HG03469 (cell line): Measurements from ENCODE around the gene GPA33.

Experiments used
- ATAC-seq: cut with Tn5 transposase; IDR thresholded peaks from one replicate; pipeline ENCODE4 v1.9.1; 2021; ENCODE audit warnings: mild to moderate bottlenecking, moderate library complexity, moderate number of reproducible peaks; ENCODE audit not compliant: unreplicated experiment

The GPA33 gene

GRCh38 chr1:167088746-167089417 lies 1.3 kb downstream of the GPA33 start:
- ATAC-seq, result no peak

GRCh38 chr1:167086768-167087167 lies 3.4 kb downstream of the GPA33 start:
- no peak for ATAC-seq

GRCh38 chr1:167086033-167086432 lies 4.1 kb downstream of the GPA33 start:
- no peak for ATAC-seq

- ATAC-seq, result no peak
Observed at GRCh38 chr1:167084757-167085156, 5.4 kb downstream of the GPA33 start.

GRCh38 chr1:167083871-167084270 lies 6.3 kb downstream of the GPA33 start:
- no peak for ATAC-seq

- ATAC-seq, result no peak
Observed at GRCh38 chr1:167083066-167083665, 7.0 kb downstream of the GPA33 start.

- no peak for ATAC-seq
Observed at GRCh38 chr1:167082511-167083027, 7.6 kb downstream of the GPA33 start.

- ATAC-seq, result no peak
Observed at GRCh38 chr1:167081594-167082156, 8.5 kb downstream of the GPA33 start.

- no peak for ATAC-seq
Observed at GRCh38 chr1:167077868-167078210, 12.3 kb downstream of the GPA33 start.

- no peak for ATAC-seq
Observed at GRCh38 chr1:167077128-167077867, 12.9 kb downstream of the GPA33 start.

GRCh38 chr1:167076136-167076710 lies 14.0 kb downstream of the GPA33 start:
- no peak for ATAC-seq

- ATAC-seq, result no peak
Observed at GRCh38 chr1:167071286-167071685, 18.9 kb downstream of the GPA33 start.

- ATAC-seq, result no peak
Observed at GRCh38 chr1:167068761-167069160, 21.4 kb downstream of the GPA33 start.

- no peak for ATAC-seq
Observed at GRCh38 chr1:167067904-167068303, 22.3 kb downstream of the GPA33 start.

GRCh38 chr1:167066333-167067122 lies 23.6 kb downstream of the GPA33 start:
- peak; percentile 74 for ATAC-seq

GRCh38 chr1:167065471-167065870 lies 24.7 kb downstream of the GPA33 start:
- no peak for ATAC-seq

GRCh38 chr1:167064621-167065020 lies 25.6 kb downstream of the GPA33 start:
- no peak for ATAC-seq

- ATAC-seq, result no peak
Observed at GRCh38 chr1:167061073-167061464, 29.1 kb downstream of the GPA33 start.

- ATAC-seq, result no peak
Observed at GRCh38 chr1:167060141-167061072, 29.8 kb downstream of the GPA33 start.

- no peak for ATAC-seq
Observed at GRCh38 chr1:167059809-167060107, 30.4 kb downstream of the GPA33 start.
